NCI-H748 treated with DMSO at 0.1 percent for 48 hours (cell line): ENCODE measurements around the gene ABHD14A.

Experiments
- DNase-seq: peaks from one replicate; lab custom pipeline; 2025; lab: John Stamatoyannopoulos, UW

The ABHD14A gene

DNA sequence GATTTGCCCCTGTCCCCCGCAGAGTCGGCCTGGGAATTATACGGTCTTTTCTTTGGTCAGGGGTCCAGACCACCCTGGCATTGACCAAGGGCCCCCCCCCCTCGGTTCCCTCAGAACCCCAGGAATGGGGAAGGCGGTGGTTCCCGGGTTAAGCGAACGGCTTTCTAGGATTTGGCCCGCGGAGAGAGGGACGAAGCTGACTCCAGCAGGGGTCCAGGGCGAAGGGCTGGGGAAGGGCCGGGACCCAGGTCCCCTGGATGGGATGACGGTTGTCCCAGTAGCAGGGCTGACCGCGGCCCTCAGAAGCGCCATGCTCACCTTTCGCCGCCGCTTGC lies 33.4 kb upstream of the ABHD14A start:
- no peak for DNase-seq

DNA sequence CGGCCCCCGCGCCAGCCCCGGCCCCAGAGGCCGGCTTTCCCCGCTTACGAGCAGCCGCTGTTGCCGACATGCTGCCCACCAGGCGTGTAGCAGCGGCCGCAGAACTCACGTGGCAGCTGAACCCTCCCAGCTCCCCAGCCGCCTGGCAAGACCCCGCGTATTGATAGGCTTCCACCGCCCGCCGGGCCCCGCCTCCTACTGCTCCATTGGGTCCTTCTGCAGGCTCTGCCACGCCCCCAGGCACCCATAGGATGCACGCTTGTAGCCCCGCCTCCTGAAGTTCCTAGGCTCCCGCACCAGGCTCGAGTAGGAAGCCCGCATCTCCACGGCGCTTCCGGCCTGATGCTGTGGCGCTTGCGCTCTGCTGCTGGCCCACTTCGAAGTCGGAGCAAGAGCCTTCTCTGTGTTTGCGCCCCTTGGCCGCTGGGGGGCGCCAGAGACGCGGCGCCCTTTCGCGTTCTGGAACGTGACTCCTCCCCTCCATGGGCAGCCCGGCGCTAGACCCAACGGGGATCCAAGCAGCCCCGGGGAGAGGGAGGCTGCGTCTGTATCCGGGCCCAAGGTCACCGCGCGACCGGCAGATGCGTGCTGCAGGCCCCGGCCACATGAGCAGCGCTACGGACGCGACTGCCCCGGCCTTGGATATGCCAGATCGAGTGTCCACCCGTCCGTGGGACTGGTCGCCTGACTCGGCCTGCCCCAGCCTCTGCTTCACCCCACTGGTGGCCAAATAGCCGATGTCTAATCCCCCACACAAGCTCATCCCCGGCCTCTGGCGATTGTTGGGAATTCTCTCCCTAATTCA lies 32.9 kb upstream of the ABHD14A start, which contains the start of the genes PARP3 and RRP9:
Gene PARP3, plus strand, starts transcription at position 566 of the 805 bp plus-strand sequence. CDS start 993 bp downstream, outside the sequence.
Gene RRP9, minus strand, starts transcription at position 107 of the 805 bp plus-strand sequence. Its CDS starts 37 bp downstream, at position 70.
- DNase-seq, result peak; percentile 95

- no peak for DNase-seq
Measured at GRCh38 chr3:51942603-51943450, 32.0 kb upstream of the ABHD14A start.

DNA sequence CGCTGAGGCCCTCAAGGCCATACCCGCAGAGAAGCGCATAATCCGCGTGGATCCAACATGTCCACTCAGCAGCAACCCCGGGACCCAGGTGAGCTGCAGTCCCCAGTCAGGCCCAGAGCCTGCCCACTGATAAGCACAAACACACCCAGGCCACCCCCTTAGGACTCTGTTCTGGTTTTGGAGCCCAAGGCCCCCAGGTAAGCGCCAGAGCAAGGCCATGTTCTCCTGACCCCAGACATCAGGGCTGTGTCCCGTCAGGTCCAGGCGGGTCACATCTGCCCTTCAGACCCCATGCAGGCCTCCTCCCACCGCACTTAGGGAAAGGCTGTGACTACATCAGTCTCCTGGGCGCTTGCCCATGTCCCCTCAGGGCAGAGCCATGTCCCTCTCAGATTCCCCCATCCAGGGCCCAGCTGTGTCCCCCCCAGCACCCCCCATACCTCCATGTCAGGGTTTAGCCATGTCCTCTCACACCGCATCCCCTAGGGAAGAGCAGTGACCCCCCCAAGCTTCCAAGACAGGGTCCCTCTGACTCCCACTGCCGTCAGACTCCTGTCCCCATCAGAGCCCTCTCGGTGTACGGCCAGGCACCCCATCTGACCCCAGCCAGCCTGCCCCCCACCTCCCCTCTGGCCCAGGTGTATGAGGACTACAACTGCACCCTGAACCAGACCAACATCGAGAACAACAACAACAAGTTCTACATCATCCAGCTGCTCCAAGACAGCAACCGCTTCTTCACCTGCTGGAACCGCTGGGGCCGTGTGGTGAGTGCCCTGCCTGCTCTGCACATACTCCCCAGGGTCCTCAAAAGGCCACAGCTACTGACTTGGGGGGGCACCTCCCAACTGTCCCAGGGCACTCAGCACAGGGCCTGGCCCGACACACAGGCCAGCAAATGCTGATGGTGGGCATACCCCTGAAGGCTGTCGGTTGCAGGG lies 31.1 kb upstream of the ABHD14A start:
- no peak for DNase-seq

DNA sequence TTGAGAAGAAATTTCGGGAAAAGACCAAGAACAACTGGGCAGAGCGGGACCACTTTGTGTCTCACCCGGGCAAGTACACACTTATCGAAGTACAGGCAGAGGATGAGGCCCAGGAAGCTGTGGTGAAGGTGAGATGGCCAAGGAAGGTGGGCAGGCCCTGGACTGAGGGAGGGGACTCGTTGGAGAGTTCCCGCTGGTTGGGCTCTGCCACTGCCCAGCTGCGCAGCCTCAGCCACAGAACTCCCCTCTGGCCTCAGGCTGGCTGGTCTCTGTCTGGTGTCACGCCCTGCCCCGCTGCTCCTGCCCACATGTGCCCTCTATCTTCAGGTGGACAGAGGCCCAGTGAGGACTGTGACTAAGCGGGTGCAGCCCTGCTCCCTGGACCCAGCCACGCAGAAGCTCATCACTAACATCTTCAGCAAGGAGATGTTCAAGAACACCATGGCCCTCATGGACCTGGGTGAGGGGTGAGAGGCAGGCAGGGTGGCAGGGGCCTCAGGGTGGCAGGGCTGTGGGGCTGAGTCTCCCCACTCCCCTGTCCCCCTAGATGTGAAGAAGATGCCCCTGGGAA lies 30.3 kb upstream of the ABHD14A start:
- DNase-seq, result no peak

DNA sequence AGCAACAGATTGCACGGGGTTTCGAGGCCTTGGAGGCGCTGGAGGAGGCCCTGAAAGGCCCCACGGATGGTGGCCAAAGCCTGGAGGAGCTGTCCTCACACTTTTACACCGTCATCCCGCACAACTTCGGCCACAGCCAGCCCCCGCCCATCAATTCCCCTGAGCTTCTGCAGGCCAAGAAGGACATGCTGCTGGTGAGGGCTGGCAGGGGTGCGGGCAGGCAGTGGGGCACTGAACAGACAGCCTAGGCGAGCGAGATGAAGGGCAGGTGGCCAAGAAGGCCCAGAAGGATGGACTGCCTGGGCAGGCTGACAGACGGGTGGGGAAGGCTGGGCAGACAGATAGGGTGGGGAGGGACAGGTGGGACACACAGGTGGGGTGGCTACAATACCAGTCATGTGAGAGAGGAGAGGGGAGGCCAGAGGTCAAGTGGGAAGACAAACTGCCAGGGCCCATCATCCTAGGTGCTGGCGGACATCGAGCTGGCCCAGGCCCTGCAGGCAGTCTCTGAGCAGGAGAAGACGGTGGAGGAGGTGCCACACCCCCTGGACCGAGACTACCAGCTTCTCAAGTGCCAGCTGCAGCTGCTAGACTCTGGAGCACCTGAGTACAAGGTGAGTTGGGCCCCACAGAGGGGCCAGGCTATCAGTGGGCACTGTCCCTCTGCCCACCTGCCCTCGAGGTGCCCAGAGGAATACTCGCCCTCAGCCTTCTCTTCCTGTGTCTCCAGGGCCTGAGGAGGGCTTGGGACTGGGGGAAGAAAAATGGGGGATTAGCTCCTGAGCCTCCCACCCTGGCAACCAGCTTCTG lies 29.6 kb upstream of the ABHD14A start:
- no peak for DNase-seq

DNA sequence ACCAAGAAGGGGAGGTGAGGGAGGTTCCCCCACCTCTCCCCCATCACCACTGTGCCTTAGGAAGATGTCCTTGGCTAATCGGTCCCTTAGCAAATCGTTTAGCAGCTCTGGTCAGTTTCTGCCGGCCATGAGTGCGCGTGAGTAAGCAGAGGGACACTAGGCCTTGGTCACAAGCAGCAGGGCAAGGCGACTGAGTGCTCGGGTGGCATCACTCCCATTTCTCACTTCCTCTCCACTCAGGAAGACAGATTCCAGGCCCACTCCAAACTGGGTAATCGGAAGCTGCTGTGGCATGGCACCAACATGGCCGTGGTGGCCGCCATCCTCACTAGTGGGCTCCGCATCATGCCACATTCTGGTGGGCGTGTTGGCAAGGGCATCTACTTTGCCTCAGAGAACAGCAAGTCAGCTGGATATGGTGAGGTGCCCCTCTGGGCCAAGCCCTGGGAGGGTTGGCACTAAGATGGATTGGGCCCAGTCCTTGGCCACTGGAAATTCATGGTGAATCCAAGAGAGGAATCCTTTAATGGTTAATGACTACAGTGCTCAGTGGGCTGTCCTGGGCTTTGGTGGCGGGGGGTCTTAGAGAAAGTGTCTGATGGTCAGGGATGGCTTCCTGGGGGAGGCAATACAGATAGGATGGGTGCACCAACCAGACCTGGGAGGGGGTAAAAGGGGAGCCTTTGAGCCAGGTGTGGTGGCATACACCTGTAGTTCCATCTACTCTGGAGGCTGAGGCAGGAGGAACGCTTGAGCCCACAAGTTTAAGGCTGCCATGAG lies 28.7 kb upstream of the ABHD14A start:
- DNase-seq, result no peak

DNA sequence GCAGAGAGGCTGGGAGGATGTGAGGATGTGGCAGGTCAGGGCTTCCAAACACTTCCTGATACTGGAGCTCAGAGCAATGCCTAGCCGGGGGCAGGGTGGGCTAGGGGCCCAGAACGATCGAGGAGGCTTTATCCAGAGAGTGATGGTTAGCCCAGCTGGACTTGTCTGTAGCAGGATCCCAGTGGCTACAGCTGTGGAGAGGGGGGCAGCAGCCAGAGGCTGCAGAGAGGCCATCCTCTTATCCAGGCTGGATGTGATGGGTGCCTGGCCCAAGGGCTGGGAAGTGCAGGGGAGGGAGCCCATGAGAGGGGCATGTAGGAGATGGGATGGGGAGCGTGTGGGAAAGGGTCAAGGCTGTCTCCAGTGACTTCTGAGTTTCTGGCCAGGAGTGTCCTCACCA lies 28.1 kb upstream of the ABHD14A start:
- no peak for DNase-seq

- no peak for DNase-seq
Measured at GRCh38 chr3:51947215-51947900, 27.5 kb upstream of the ABHD14A start.

DNA sequence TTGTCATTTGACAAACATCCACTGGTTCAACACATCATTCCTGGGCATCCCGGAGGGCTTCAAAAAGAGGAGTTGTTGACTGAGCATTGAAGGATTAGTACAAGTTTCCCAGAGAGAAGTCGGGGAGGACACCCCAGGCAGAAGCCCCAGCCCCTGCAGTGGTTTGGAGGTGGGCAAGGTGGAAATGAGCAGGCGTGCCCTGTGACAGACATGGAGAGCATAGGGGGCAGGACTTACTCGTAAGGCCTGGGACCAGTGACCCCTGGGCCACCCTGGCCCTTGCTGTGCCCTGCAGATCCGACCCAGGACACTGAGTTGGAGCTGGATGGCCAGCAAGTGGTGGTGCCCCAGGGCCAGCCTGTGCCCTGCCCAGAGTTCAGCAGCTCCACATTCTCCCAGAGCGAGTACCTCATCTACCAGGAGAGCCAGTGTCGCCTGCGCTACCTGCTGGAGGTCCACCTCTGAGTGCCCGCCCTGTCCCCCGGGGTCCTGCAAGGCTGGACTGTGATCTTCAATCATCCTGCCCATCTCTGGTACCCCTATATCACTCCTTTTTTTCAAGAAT lies 26.8 kb upstream of the ABHD14A start:
- no peak for DNase-seq

GRCh38 chr3:51949121-51949520 lies 25.7 kb upstream of the ABHD14A start:
- no peak for DNase-seq

DNA sequence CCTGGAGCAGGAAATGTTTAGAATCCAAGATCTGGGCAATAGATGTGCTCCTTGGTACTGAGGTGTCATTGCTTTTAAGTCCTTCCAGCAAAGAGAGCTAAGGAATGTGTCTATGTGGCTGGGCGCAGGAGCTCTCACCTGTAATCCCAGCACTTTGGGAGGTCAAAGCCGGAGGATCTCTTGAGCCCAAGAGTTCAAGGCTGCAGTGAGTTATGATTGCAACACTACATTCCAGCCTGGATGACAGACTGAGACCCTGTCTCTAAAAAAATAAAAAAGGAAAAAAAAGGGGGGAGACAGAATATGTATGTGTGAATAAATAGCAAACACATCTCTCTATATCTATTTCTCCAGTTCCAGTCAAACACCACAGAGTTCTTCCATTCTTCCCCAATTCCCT lies 24.0 kb upstream of the ABHD14A start:
- no peak for DNase-seq

DNA sequence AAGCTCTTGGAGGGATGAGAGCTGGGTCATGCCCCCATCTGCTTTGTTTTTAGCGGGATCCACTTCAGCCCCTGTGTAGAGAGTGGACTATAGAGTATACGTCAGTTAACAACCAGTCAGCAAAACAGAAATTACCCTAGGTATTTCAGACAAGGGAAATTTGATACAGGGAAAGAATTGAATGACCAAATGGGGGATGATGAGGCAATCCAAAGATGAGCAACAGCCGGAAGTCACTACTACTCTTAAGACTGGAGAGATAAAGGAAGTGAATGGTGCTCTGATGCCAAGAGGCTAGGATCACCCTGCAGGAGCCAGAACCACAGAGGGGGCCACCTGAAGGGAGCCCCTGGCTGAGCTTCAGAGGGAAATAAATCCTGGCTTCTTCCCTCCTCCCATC lies 21.4 kb upstream of the ABHD14A start:
- DNase-seq, result peak; percentile 7

DNA sequence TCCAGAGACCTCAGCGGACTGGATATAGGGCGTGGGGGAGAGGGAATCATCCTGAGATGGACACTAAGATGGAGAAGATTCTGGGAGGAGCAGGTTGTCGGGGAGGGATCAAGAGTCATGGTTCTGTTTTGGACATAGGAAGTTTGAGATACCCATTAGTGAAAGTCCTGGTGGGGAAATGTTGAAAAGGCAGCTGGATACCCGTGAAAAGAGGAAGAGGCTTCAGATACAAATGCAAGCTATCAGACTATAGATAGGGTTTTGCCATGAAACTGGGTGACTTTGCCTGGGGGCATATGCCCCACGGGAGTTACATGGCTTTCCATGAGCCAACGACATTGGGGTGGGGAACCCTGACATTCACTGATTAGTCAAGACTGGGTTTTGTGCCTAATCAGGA lies 20.8 kb upstream of the ABHD14A start:
- DNase-seq, result no peak

DNA sequence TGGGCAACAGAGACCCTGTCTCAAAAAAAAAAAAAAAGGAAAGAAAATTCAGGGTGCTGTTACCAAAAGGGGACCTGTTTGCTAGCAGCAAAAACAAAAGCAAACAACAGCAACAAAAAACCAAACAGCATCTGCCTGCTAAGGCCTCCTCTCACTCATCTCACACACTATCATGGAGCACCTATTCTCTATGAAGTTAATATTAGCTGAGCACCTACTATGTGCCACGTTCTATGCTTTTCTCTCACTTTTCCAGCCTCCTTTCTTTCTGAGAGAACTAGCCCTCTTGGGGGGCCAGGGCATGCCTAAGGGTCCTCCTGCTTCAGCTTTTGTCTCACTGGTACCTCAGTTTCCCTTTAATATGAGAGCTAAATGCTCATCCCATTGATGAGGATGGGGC lies 20.2 kb upstream of the ABHD14A start:
- DNase-seq, result no peak

DNA sequence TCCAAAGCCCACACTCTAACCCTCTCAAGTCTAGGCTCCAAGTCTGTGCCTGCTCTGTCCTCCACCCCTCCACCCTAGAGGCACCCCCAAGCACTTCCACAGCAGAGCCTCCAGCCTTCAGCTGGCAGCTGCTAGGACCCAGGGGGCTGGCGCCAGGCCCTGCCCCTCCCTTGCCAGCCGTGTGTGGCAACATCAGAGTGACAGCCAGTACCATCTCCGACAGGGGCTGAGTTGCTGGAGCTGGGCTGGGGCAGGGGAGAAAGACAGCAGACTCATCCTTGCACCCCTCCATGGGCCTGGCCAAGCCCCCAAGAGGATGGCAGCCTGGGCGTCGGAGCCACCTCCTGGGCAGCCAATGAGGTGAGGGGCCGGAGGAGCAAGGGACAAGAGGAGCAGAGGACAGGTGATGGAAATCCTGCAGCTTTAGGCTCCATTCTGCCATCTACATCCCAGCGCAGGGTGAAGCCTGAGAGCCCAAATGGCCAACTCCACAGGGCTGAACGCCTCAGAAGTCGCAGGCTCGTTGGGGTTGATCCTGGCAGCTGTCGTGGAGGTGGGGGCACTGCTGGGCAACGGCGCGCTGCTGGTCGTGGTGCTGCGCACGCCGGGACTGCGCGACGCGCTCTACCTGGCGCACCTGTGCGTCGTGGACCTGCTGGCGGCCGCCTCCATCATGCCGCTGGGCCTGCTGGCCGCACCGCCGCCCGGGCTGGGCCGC lies 19.5 kb upstream of the ABHD14A start, which contains the start of gene GPR62:
Gene GPR62, plus strand, starts transcription at position 207 of the 718 bp plus-strand sequence. Its CDS starts 272 bp downstream, at position 479.
- DNase-seq, result no peak

GRCh38 chr3:51955893-51956770 lies 18.7 kb upstream of the ABHD14A start:
- DNase-seq, result no peak
